GM12873 (cell line): ENCODE data around the gene TMEM35A.

Source experiments
- CTCF ChIP-seq: IDR thresholded peaks from 2 replicates; pipeline ENCODE4 v1.5.1; 2012; ENCODE audit warnings: low read depth, mild to moderate bottlenecking, moderate library complexity, low read length, control low read depth; ENCODE audit not compliant: insufficient read depth; ENCODE audit errors: missing control alignments

Gene TMEM35A

DNA sequence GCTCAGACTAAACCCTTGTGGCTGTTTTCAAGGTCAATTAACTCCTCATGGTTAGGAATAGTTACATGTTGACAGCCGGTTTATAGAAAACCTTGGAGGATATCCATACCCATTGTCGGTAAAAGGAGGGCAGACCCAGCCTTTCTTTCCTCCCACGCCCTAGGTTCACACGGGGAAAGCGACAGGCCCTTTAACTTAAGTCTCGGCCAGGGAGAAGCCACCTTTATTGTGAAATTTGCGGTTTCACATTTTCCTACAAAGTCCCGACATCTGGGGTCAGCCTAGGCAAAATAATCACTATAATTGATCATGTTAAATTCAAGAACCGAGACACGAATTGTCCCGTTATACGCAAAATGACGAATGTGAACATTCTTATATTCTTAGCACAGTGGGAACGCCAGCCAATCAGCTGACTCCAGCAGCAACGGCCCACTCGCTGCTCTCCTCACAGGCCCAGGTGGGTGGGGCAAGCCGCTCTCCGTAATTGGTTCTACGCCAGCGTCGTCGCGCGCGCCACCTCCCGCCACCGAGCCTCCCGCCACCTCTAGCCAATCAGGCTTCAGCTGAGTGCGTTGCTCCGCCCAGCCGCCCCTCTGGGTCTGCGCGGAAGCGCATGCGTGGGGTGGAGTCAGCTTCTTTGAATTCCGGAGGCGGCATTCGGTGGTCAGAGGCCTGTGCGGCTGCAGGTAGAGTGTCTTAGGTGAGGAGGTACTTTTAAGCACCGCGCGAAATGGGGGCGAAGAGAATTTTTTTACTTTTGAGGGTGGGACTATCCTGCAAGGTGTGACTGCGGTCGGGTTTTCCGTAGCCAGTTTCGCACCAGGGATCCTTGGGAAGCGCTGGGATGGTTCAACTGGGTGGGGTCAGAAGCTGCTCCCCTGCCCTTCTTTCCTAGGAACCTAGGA, 19.1 kb downstream of the TMEM35A start, which contains the start of gene CENPI:
Gene CENPI, plus strand, starts transcription at position 659 of the 908 bp plus-strand sequence. CDS start 2,867 bp downstream, outside the sequence.
- TF ChIP-seq CTCF: no peak

GRCh38 chrX:101108284-101108683, 29.6 kb downstream of the TMEM35A start:
- TF ChIP-seq CTCF: no peak

GRCh38 chrX:101117701-101118100, 39.0 kb downstream of the TMEM35A start:
- TF ChIP-seq CTCF: no peak

- no peak for TF ChIP-seq CTCF
These were observed 57.6 kb downstream of the TMEM35A start for GRCh38 chrX:101136235-101136634.
